ENCODE measurements around the gene NDUFB8. TPM values are rescaled to one million over a fixed set of nuclear protein-coding genes. Genes with fewer than 3 reads are reported as not detected.

Gene NDUFB8
- total and polyA plus RNA-seq, 10 of the 15 experiments (the other 5 are each of a cell fraction or from before 2014, with no cell fraction given): 180 to 572 (median 382) TPM

GRCh38 chr10:100507357-100507732 is 22.3 kb downstream of the NDUFB8 start:
- in situ Hi-C loops (cut with MboI) (loop anchor here (5.0 kb wide), 2 partner anchors 70 to 165 kb away; no protein-coding TSS in a partner anchor), intact Hi-C loops (cut with micrococcal nuclease; ENCODE audit: unreplicated experiment) (no loop called here)
- Histone ChIP-seq H4K20me1 (ENCODE audit: control insufficient read depth, insufficient read depth) (0 out of 2 replicates have a peak, but pooled peaks cover 3% of the 10 kb centered on the region), H3K36me3 (ENCODE audit: control insufficient read depth in 2 of 2, insufficient read depth in 2 of 2, low read length in 1 of 2) (peaks cover 0 to 11% of the 10 kb centered on the region in 2 experiments), H3K9me3 (replicated peaks; ENCODE audit: control insufficient read depth, insufficient read depth, low read length) (no peaks in the 10 kb centered on the region), H3K4me1 (ENCODE audit: control insufficient read depth, insufficient read depth, low read length) (peaks cover 8% of the 10 kb centered on the region; the same call in 1 of the 2 replicates), H3K79me2 (ENCODE audit: control insufficient read depth, insufficient read depth, low read length) (no peaks in the 10 kb centered on the region), H2AFZ (ENCODE audit: control insufficient read depth, low read depth, low read length) (no peak overlapping the region), H3K9ac (ENCODE audit: control insufficient read depth, insufficient read depth, low read length) (no peak overlapping the region), H3K27me3 (replicated peaks in 1 of 2; ENCODE audit: control insufficient read depth in 2 of 2, insufficient read depth in 2 of 2, low read length in 1 of 2) (no peaks in the 10 kb centered on the region), H3K27ac (ENCODE audit: control insufficient read depth, insufficient read depth) (no peak overlapping the region), H3K4me3 (no peak overlapping the region), H3K4me2 (ENCODE audit: control insufficient read depth, insufficient read depth) (no peak overlapping the region)
- CTCF ChIA-PET: interaction anchor here (0.7 to 4.6 kb wide), 8 partner anchors 8 to 78 kb away, joined by 3 to 40 read pairs (median 6); no protein-coding TSS in a partner anchor
- WGBS (ENCODE audit: insufficient coverage, insufficient replicate concordance, low lambda C conversion rate, missing lambda C conversion rate): 84% methylated on average over 5 of the region's 5 CpGs
- POLR2A ChIA-PET: no interaction called here
- DNase-seq (ENCODE audit: low read depth, low spot score) (no peak), FAIRE-seq (no peak), ATAC-seq (no peak)
- RAD21 ChIA-PET (ENCODE audit: unreplicated experiment): interaction anchor here (0.5 kb wide), 1 partner anchor 73 kb away, joined by 4 read pairs; no protein-coding TSS in a partner anchor
- SMC1A ChIA-PET (ENCODE audit: uncharacterized antibody, unreplicated experiment): interaction anchor here (1.9 to 2.0 kb wide), 2 partner anchors 69 to 164 kb away, joined by 6 to 11 read pairs; no protein-coding TSS in a partner anchor
- no TSS peak for BruUV-seq (replicated peaks)
- TF ChIP-seq FOXK2 (IDR thresholded peaks at IDR 0.05) (no peak), RB1 (IDR thresholded peaks at IDR 0.05; ENCODE audit: borderline replicate concordance) (no peak), CBX3 (IDR thresholded peaks at IDR 0.05; ENCODE audit: borderline replicate concordance, low read depth) (no peak), ATF2 (IDR thresholded peaks at IDR 0.05; ENCODE audit: low read length) (no peak), MYB (IDR thresholded peaks at IDR 0.05; ENCODE audit: borderline replicate concordance, low read depth, low read length) (no peak), MXI1 (IDR thresholded peaks at IDR 0.05; ENCODE audit: low read depth, low read length) (no peak), GATAD2B (conservative IDR thresholded peaks at IDR 0.05; ENCODE audit: low read depth) (no peak), TBL1XR1 (IDR thresholded peaks at IDR 0.05; ENCODE audit: low read depth, low read length) (no peak), CHD2 (IDR thresholded peaks at IDR 0.05; ENCODE audit: borderline replicate concordance, low read depth, low read length) (no peak), ZBTB40 (IDR thresholded peaks at IDR 0.05; ENCODE audit: borderline replicate concordance) (no peak), NR2F1 (conservative IDR thresholded peaks at IDR 0.05) (no peak), RFX5 (IDR thresholded peaks at IDR 0.05; ENCODE audit: low read depth, low read length) (no peak), RAD21 (IDR thresholded peaks at IDR 0.05; ENCODE audit: insufficient read depth, low read depth, low read length) (no peak), CTCF (IDR thresholded peaks at IDR 0.05 in 2 of 3, conservative IDR thresholded peaks at IDR 0.05 in 1 of 3; ENCODE audit: control insufficient read depth in 2 of 3, extremely low read depth in 1 of 3, insufficient read depth in 1 of 3, low read depth in 3 of 3, low read length in 3 of 3) (no peak), PML (IDR thresholded peaks at IDR 0.05; ENCODE audit: low read length) (no peak)

Data from GM12878 (cell line).